ENCODE data around the gene TRERF1. TPM values are rescaled to one million over a fixed set of nuclear protein-coding genes. Genes with fewer than 3 reads are reported as not detected.

The TRERF1 gene
- total RNA-seq, 2 donors from 2014 or later = 3.5 to 3.8 TPM

- TF ChIP-seq, protein P1, sequence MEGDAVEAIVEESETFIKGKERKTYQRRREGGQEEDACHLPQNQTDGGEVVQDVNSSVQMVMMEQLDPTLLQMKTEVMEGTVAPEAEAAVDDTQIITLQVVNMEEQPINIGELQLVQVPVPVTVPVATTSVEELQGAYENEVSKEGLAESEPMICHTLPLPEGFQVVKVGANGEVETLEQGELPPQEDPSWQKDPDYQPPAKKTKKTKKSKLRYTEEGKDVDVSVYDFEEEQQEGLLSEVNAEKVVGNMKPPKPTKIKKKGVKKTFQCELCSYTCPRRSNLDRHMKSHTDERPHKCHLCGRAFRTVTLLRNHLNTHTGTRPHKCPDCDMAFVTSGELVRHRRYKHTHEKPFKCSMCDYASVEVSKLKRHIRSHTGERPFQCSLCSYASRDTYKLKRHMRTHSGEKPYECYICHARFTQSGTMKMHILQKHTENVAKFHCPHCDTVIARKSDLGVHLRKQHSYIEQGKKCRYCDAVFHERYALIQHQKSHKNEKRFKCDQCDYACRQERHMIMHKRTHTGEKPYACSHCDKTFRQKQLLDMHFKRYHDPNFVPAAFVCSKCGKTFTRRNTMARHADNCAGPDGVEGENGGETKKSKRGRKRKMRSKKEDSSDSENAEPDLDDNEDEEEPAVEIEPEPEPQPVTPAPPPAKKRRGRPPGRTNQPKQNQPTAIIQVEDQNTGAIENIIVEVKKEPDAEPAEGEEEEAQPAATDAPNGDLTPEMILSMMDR (IDR thresholded peaks at IDR 0.05) = no peak
- H3K4me3 ChIP-seq = no peak overlapping the region
- intact Hi-C loops (cut with DNase I) = no loop called here
- peak overlapping the region in 1 of 2 donors; percentile 43 for H3K9ac ChIP-seq (ENCODE audit: low read depth in 2 of 2, low read length in 2 of 2)
- H3K4me1 ChIP-seq = peaks cover 4% of the 10 kb centered on the region
- no peaks in the 10 kb centered on the region for H3K27me3 ChIP-seq
- no peaks in the 10 kb centered on the region for H3K9me3 ChIP-seq
- H3K27ac ChIP-seq = peak overlapping the region; percentile 73
- no peaks in the 10 kb centered on the region for H3K36me3 ChIP-seq
- DNase-seq = no peak
Observed at GRCh38 chr6:42366999-42367352, 84.8 kb downstream of the TRERF1 start.

DNA sequence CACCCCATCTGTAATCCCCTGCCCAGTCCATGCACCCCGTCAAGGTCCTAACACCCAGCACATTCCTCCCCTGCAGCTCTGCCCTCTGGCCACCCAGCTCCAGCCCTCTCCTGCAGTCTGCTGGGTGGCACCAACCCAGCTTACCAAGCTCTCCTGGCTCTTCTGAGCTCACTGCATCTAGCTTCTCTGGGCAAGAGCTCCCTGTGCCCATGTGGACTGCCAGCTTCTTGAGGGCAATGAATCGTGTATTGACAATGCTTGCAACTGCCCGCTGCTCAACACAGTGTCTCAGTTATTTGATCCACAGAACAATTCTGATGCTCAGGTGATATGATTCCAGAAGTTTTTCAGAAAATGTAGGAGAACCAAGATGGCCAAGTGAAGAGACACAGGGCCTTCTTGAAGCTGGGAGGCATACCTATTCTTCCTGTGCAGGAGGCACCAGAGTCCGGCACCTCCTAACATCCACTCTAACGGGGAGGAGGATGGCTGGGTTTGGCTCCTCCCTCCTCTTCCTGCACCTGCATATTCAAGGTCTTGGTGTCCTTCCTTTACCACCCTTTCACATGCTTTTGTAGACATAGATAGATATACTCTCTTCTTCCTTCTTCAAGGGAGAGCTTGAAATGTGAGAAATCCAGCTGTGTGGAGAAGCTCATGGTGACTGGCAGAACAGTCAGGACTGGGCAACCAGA lies 85.6 kb downstream of the TRERF1 start:
- no peaks in the 10 kb centered on the region for H3K9me3 ChIP-seq
- no peak for DNase-seq
- H3K27ac ChIP-seq = peak overlapping the region; percentile 73
- no peaks in the 10 kb centered on the region for H3K36me3 ChIP-seq
- no peak overlapping the region for H3K4me3 ChIP-seq
- TF ChIP-seq, protein P1 (IDR thresholded peaks at IDR 0.05) = no peak
- intact Hi-C loops (cut with DNase I) = no loop called here
- H3K4me1 ChIP-seq = peaks cover 4% of the 10 kb centered on the region
- H3K27me3 ChIP-seq = no peaks in the 10 kb centered on the region
- H3K9ac ChIP-seq (ENCODE audit: low read depth in 2 of 2, low read length in 2 of 2) = no peak overlapping the region

DNA sequence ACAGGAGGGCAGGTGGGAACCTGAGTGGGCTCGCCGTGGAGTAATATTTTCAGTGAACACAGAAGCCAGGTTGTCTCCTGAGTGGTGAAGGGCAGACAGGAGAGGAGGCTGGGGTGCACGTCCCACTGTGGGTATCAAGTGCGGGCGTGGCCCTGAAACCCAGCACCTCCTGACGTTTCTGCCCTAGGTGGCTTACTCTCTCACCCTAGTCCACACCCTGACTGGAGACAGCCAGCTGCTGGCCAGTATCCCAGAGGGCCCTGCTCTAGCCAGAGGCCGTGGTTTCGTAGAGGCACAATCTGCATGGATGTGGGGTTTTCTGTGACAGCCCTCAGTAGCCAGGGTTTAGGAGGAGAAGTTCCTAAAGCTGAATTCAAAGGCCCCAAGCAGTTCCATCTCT lies 86.7 kb downstream of the TRERF1 start:
- Histone ChIP-seq H3K27ac (no peak overlapping the region), H3K9me3 (no peaks in the 10 kb centered on the region), H3K4me1 (peaks cover 4% of the 10 kb centered on the region), H3K9ac (ENCODE audit: low read depth in 2 of 2, low read length in 2 of 2) (no peak overlapping the region), H3K36me3 (no peaks in the 10 kb centered on the region), H3K27me3 (no peaks in the 10 kb centered on the region), H3K4me3 (no peak overlapping the region)
- no peak for DNase-seq
- TF ChIP-seq, protein P1 (IDR thresholded peaks at IDR 0.05) = no peak
- intact Hi-C loops (cut with DNase I) = no loop called here

- Histone ChIP-seq H3K9me3 (no peaks in the 10 kb centered on the region), H3K9ac (ENCODE audit: low read depth in 2 of 2, low read length in 2 of 2) (no peak overlapping the region), H3K36me3 (no peaks in the 10 kb centered on the region), H3K27me3 (no peaks in the 10 kb centered on the region), H3K4me1 (no peaks in the 10 kb centered on the region), H3K4me3 (no peak overlapping the region), H3K27ac (no peak overlapping the region)
- intact Hi-C loops (cut with DNase I) = no loop called here
- DNase-seq = no peak
- TF ChIP-seq, protein P1 (IDR thresholded peaks at IDR 0.05) = no peak
Observed at GRCh38 chr6:42363926-42364849, 87.5 kb downstream of the TRERF1 start.

GRCh38 chr6:42361036-42361435 lies 90.7 kb downstream of the TRERF1 start:
- H3K9me3 ChIP-seq = no peaks in the 10 kb centered on the region
- TF ChIP-seq, protein P1 (IDR thresholded peaks at IDR 0.05) = no peak
- intact Hi-C loops (cut with DNase I) = no loop called here

More at GRCh38 chr6:42361036-42361435, 90.7 kb downstream of the TRERF1 start:
- no peak for DNase-seq
- H3K27ac ChIP-seq = no peak overlapping the region
- no peaks in the 10 kb centered on the region for H3K4me1 ChIP-seq
- no peaks in the 10 kb centered on the region for H3K36me3 ChIP-seq
- H3K4me3 ChIP-seq = no peak overlapping the region
- no peak overlapping the region for H3K9ac ChIP-seq (ENCODE audit: low read depth in 2 of 2, low read length in 2 of 2)
- no peaks in the 10 kb centered on the region for H3K27me3 ChIP-seq
